ENCODE results near the gene ARFGAP2. TPM values are rescaled to one million over a fixed set of nuclear protein-coding genes. Genes with fewer than 3 reads are reported as not detected.

Gene ARFGAP2
- total and polyA plus RNA-seq, 5 donors from 2014 or later, result 102 to 169 (median 110) TPM

GRCh38 chr11:47143322-47143721, 33.4 kb downstream of the ARFGAP2 start:
- Mint-ChIP-seq H3K4me1 (no peaks in the 10 kb centered on the region), H3K27me3 (no peaks in the 10 kb centered on the region), H3K4me3 (no peak overlapping the region), H3K27ac (no peak overlapping the region), H3K36me3 (peaks cover 6% of the 10 kb centered on the region), H3K9me3 (no peaks in the 10 kb centered on the region)
- Histone ChIP-seq H3K9me3 (ENCODE audit: control insufficient read depth in 2 of 2, low read length in 2 of 2) (no peaks in the 10 kb centered on the region), H3K4me1 (ENCODE audit: control insufficient read depth, insufficient read depth, low read length, poor library complexity, severe bottlenecking) (no peaks in the 10 kb centered on the region), H3K27me3 (ENCODE audit: control insufficient read depth, insufficient read depth, low read length) (no peaks in the 10 kb centered on the region), H3K36me3 (ENCODE audit: control insufficient read depth, insufficient read depth, low read length) (no peaks in the 10 kb centered on the region), H3K27ac (ENCODE audit: insufficient read depth, low read length, poor library complexity, severe bottlenecking) (no peak overlapping the region), H3K4me3 (ENCODE audit: low read depth, low read length) (no peak overlapping the region)
- no peak for DNase-seq
- ATAC-seq (ENCODE audit: low read depth in 2 of 2), result no peak

DNA sequence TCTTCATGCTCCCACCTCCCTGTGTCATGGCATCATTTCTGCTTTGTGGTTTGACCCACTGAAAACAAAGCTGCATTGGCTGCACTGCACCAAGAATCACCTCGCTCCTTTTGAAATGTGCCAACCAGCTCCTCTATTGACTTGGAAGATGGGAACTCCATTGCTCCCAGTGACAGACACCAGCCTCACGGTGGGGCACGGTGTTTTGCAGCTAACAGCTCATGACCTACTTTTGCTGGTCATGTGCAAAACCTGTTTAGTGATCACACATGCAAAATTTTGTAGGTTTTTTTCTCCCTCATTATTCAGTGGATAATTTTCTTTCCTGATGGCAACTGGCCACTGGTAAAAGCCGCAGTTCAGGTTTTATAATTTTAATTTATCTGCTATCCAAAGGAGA, 36.8 kb downstream of the ARFGAP2 start:
- H3K27me3 Mint-ChIP-seq, result no peaks in the 10 kb centered on the region
- H3K27ac ChIP-seq (ENCODE audit: insufficient read depth, low read length, poor library complexity, severe bottlenecking), result no peak overlapping the region
- no peak overlapping the region for H3K27ac Mint-ChIP-seq
- no peaks in the 10 kb centered on the region for H3K4me1 Mint-ChIP-seq
- H3K27me3 ChIP-seq (ENCODE audit: control insufficient read depth, insufficient read depth, low read length), result no peaks in the 10 kb centered on the region
- ATAC-seq (ENCODE audit: low read depth in 2 of 2) (no peak), DNase-seq (no peak)
- H3K4me3 ChIP-seq (ENCODE audit: low read depth, low read length), result no peak overlapping the region
- no peaks in the 10 kb centered on the region for H3K9me3 Mint-ChIP-seq
- peaks cover 17% of the 10 kb centered on the region for H3K36me3 Mint-ChIP-seq
- H3K4me3 Mint-ChIP-seq, result no peak overlapping the region
- no peaks in the 10 kb centered on the region for H3K9me3 ChIP-seq (ENCODE audit: control insufficient read depth in 2 of 2, low read length in 2 of 2)
- H3K4me1 ChIP-seq (ENCODE audit: control insufficient read depth, insufficient read depth, low read length, poor library complexity, severe bottlenecking), result no peaks in the 10 kb centered on the region
- H3K36me3 ChIP-seq (ENCODE audit: control insufficient read depth, insufficient read depth, low read length), result no peaks in the 10 kb centered on the region

GRCh38 chr11:47137476-47137875, 39.2 kb downstream of the ARFGAP2 start:
- no peak for DNase-seq
- Mint-ChIP-seq H3K4me1 (no peaks in the 10 kb centered on the region), H3K36me3 (peaks cover 10% of the 10 kb centered on the region), H3K9me3 (no peaks in the 10 kb centered on the region), H3K4me3 (no peak overlapping the region), H3K27ac (no peak overlapping the region), H3K27me3 (no peaks in the 10 kb centered on the region)
- no peaks in the 10 kb centered on the region for H3K36me3 ChIP-seq (ENCODE audit: control insufficient read depth, insufficient read depth, low read length)
- no peaks in the 10 kb centered on the region for H3K9me3 ChIP-seq (ENCODE audit: control insufficient read depth in 2 of 2, low read length in 2 of 2)
- H3K27ac ChIP-seq (ENCODE audit: insufficient read depth, low read length, poor library complexity, severe bottlenecking), result no peak overlapping the region
- H3K4me3 ChIP-seq (ENCODE audit: low read depth, low read length), result no peak overlapping the region
- H3K4me1 ChIP-seq (ENCODE audit: control insufficient read depth, insufficient read depth, low read length, poor library complexity, severe bottlenecking), result no peaks in the 10 kb centered on the region
- ATAC-seq (ENCODE audit: low read depth in 2 of 2), result no peak
- no peaks in the 10 kb centered on the region for H3K27me3 ChIP-seq (ENCODE audit: control insufficient read depth, insufficient read depth, low read length)

- H3K4me1 Mint-ChIP-seq, result no peaks in the 10 kb centered on the region
- no peak overlapping the region for H3K4me3 ChIP-seq (ENCODE audit: low read depth, low read length)
- H3K27me3 ChIP-seq (ENCODE audit: control insufficient read depth, insufficient read depth, low read length), result no peaks in the 10 kb centered on the region
- DNase-seq (no peak), ATAC-seq (ENCODE audit: low read depth in 2 of 2) (no peak)
- H3K36me3 Mint-ChIP-seq, result peaks cover 10% of the 10 kb centered on the region
- H3K4me3 Mint-ChIP-seq, result no peak overlapping the region
- H3K9me3 Mint-ChIP-seq, result no peaks in the 10 kb centered on the region
- no peaks in the 10 kb centered on the region for H3K9me3 ChIP-seq (ENCODE audit: control insufficient read depth in 2 of 2, low read length in 2 of 2)
- H3K4me1 ChIP-seq (ENCODE audit: control insufficient read depth, insufficient read depth, low read length, poor library complexity, severe bottlenecking), result no peaks in the 10 kb centered on the region
- H3K27ac Mint-ChIP-seq, result no peak overlapping the region
- no peaks in the 10 kb centered on the region for H3K36me3 ChIP-seq (ENCODE audit: control insufficient read depth, insufficient read depth, low read length)
- no peak overlapping the region for H3K27ac ChIP-seq (ENCODE audit: insufficient read depth, low read length, poor library complexity, severe bottlenecking)
- H3K27me3 Mint-ChIP-seq, result no peaks in the 10 kb centered on the region
Observed at GRCh38 chr11:47136921-47137320, 39.8 kb downstream of the ARFGAP2 start.

DNA sequence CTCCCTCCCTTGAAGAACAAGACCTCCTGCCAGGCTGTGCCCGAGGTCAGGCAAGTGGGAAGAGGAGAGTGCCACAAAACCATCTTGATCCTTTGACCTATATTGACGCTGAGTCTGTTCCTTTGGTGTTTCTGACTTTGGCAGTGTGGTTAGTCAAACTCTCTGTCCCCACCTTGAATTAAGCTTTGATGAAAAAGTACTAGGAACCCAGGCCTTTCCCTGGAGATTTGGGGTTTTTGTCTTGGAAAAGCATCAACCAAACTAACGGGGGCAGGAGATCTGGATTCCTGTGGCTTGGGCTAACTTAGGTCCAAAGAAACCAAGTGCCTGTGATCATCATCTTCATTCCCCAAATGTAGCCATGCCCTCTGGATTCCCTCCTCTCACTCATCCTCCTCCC, 40.4 kb downstream of the ARFGAP2 start:
- DNase-seq (no peak), ATAC-seq (ENCODE audit: low read depth in 2 of 2) (no peak)
- Mint-ChIP-seq H3K4me1 (no peaks in the 10 kb centered on the region), H3K9me3 (no peaks in the 10 kb centered on the region), H3K4me3 (no peak overlapping the region), H3K36me3 (peaks cover 10% of the 10 kb centered on the region), H3K27ac (no peak overlapping the region), H3K27me3 (no peaks in the 10 kb centered on the region)
- Histone ChIP-seq H3K27ac (ENCODE audit: insufficient read depth, low read length, poor library complexity, severe bottlenecking) (no peak overlapping the region), H3K27me3 (ENCODE audit: control insufficient read depth, insufficient read depth, low read length) (no peaks in the 10 kb centered on the region), H3K9me3 (ENCODE audit: control insufficient read depth in 2 of 2, low read length in 2 of 2) (no peaks in the 10 kb centered on the region), H3K4me1 (ENCODE audit: control insufficient read depth, insufficient read depth, low read length, poor library complexity, severe bottlenecking) (no peaks in the 10 kb centered on the region), H3K36me3 (ENCODE audit: control insufficient read depth, insufficient read depth, low read length) (no peaks in the 10 kb centered on the region), H3K4me3 (ENCODE audit: low read depth, low read length) (no peak overlapping the region)

DNA sequence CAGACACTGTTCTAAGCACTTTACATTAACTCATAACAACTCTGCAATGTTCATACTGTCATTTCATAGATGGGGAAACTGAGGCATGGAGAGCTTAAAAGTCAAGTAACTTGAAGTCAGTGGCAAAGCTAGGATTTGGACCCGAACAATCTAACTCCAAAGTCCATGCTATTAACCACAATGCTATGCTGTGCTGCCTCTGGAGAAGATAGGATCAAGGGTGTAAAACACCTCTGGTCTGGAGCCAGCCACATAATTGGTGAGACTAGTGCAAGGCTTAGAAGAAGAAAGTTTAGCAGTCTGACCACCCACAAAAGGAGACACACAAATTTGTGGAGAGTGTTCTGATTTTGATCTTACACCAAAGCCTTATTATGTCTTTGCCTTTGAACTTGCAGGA, 43.7 kb downstream of the ARFGAP2 start:
- no peaks in the 10 kb centered on the region for H3K4me1 ChIP-seq (ENCODE audit: control insufficient read depth, insufficient read depth, low read length, poor library complexity, severe bottlenecking)
- no peaks in the 10 kb centered on the region for H3K4me1 Mint-ChIP-seq
- no peaks in the 10 kb centered on the region for H3K9me3 Mint-ChIP-seq
- H3K27ac ChIP-seq (ENCODE audit: insufficient read depth, low read length, poor library complexity, severe bottlenecking), result no peak overlapping the region
- peaks cover 12% of the 10 kb centered on the region for H3K36me3 Mint-ChIP-seq
- no peak for ATAC-seq (ENCODE audit: low read depth in 2 of 2)
- no peaks in the 10 kb centered on the region for H3K36me3 ChIP-seq (ENCODE audit: control insufficient read depth, insufficient read depth, low read length)
- H3K27ac Mint-ChIP-seq, result no peak overlapping the region
- H3K27me3 Mint-ChIP-seq, result no peaks in the 10 kb centered on the region
- no peak overlapping the region for H3K4me3 Mint-ChIP-seq
- H3K4me3 ChIP-seq (ENCODE audit: low read depth, low read length), result no peak overlapping the region
- no peaks in the 10 kb centered on the region for H3K27me3 ChIP-seq (ENCODE audit: control insufficient read depth, insufficient read depth, low read length)
- DNase-seq, result no peak
- H3K9me3 ChIP-seq (ENCODE audit: control insufficient read depth in 2 of 2, low read length in 2 of 2), result no peaks in the 10 kb centered on the region

GRCh38 chr11:47132490-47132889, 44.2 kb downstream of the ARFGAP2 start:
- H3K9me3 ChIP-seq (ENCODE audit: control insufficient read depth in 2 of 2, low read length in 2 of 2), result no peaks in the 10 kb centered on the region
- DNase-seq (no peak), ATAC-seq (ENCODE audit: low read depth in 2 of 2) (no peak)
- no peaks in the 10 kb centered on the region for H3K4me1 ChIP-seq (ENCODE audit: control insufficient read depth, insufficient read depth, low read length, poor library complexity, severe bottlenecking)
- no peaks in the 10 kb centered on the region for H3K9me3 Mint-ChIP-seq
- H3K27me3 ChIP-seq (ENCODE audit: control insufficient read depth, insufficient read depth, low read length), result no peaks in the 10 kb centered on the region
- H3K4me1 Mint-ChIP-seq, result no peaks in the 10 kb centered on the region
- no peak overlapping the region for H3K27ac ChIP-seq (ENCODE audit: insufficient read depth, low read length, poor library complexity, severe bottlenecking)
- H3K36me3 ChIP-seq (ENCODE audit: control insufficient read depth, insufficient read depth, low read length), result no peaks in the 10 kb centered on the region
- no peak overlapping the region for H3K27ac Mint-ChIP-seq
- H3K4me3 ChIP-seq (ENCODE audit: low read depth, low read length), result no peak overlapping the region
- peaks cover 7% of the 10 kb centered on the region for H3K36me3 Mint-ChIP-seq
- H3K4me3 Mint-ChIP-seq, result no peak overlapping the region
- H3K27me3 Mint-ChIP-seq, result no peaks in the 10 kb centered on the region

- Histone ChIP-seq H3K36me3 (ENCODE audit: control insufficient read depth, insufficient read depth, low read length) (no peaks in the 10 kb centered on the region), H3K27ac (ENCODE audit: insufficient read depth, low read length, poor library complexity, severe bottlenecking) (no peak overlapping the region), H3K9me3 (ENCODE audit: control insufficient read depth in 2 of 2, low read length in 2 of 2) (no peaks in the 10 kb centered on the region), H3K4me3 (ENCODE audit: low read depth, low read length) (no peak overlapping the region), H3K4me1 (ENCODE audit: control insufficient read depth, insufficient read depth, low read length, poor library complexity, severe bottlenecking) (no peaks in the 10 kb centered on the region), H3K27me3 (ENCODE audit: control insufficient read depth, insufficient read depth, low read length) (no peaks in the 10 kb centered on the region)
- ATAC-seq (ENCODE audit: low read depth in 2 of 2) (no peak), DNase-seq (no peak)
- H3K27ac Mint-ChIP-seq, result no peak overlapping the region
- H3K9me3 Mint-ChIP-seq, result no peaks in the 10 kb centered on the region
- no peak overlapping the region for H3K4me3 Mint-ChIP-seq
- no peaks in the 10 kb centered on the region for H3K27me3 Mint-ChIP-seq
- H3K4me1 Mint-ChIP-seq, result no peaks in the 10 kb centered on the region
- H3K36me3 Mint-ChIP-seq, result peaks cover 4% of the 10 kb centered on the region
Observed at GRCh38 chr11:47131136-47131535, 45.5 kb downstream of the ARFGAP2 start.
